Stimulated activated CD4-positive, alpha-beta T cell treated with anti-CD3 and anti-CD28 coated beads, Interleukin-1b, Interleukin-23, amount 100 ng/mL, for 4 hours (primary cell): ENCODE measurements around the gene NRDE2.
A peak's percentile ranks its signal among the peaks of the same experiment; 100 is the strongest.

Source experiments
- DNase-seq, 2 donors: peaks; one replicate each; pipeline ENCODE4 v3.0.0-alpha.2; 2020; ENCODE audit warnings: low read depth in 2 of 2

The NRDE2 gene

GRCh38 chr14:90296641-90297040 lies 35.1 kb downstream of the NRDE2 start:
- DNase-seq: no peak

DNA sequence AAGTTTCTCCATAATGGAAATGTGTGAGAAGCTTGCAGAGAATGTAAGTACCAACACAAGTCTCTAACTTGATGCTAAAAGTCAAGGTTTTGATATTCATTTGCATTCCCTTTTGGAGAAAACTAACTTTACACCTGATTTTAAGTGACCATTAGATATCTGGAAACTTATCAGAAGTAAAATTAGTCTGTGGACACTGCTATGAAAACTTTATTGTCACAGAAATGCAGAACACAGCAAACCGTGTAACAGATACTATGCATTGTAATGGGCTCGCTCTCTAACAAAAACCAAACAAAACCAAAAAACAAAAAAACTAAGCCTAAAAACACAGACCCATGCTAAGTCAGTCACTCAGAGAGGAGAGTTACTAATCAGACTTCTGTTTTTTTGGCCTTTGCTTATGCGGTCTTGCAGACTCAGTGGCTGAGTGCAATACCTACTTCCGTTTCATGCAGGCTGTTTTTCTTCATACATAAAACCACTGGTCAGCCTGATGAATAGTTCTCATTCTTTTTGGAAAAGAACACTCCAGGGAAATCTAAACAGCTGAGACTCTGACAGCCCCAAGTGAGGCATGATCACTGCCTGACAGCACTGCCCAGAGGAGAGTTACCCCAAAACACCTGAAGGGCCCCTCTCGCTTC lies 35.7 kb downstream of the NRDE2 start:
- DNase-seq: no peak

- no peak for DNase-seq
Observed at GRCh38 chr14:90294872-90295271, 36.9 kb downstream of the NRDE2 start.

- no peak for DNase-seq
Observed at GRCh38 chr14:90293766-90294730, 37.7 kb downstream of the NRDE2 start.

DNA sequence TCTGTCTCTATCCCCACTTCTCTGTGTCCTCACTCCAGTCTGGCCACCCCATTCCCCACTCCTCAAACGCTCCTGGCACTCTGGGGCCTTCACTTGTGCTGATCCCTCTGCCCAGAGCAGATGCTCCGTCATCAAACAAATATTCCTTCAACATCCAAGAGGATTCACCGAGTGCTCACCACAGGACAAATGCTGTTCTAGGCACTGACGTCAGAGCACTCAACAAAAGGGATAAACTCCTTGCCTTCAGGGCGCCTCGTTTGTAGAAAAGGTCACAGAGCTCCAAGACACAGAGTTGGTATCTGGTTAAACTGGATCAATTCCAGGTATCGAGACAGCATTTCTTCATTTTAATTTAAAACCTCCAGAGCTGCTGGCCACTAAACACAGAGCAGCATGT lies 40.0 kb downstream of the NRDE2 start:
- no peak for DNase-seq

DNA sequence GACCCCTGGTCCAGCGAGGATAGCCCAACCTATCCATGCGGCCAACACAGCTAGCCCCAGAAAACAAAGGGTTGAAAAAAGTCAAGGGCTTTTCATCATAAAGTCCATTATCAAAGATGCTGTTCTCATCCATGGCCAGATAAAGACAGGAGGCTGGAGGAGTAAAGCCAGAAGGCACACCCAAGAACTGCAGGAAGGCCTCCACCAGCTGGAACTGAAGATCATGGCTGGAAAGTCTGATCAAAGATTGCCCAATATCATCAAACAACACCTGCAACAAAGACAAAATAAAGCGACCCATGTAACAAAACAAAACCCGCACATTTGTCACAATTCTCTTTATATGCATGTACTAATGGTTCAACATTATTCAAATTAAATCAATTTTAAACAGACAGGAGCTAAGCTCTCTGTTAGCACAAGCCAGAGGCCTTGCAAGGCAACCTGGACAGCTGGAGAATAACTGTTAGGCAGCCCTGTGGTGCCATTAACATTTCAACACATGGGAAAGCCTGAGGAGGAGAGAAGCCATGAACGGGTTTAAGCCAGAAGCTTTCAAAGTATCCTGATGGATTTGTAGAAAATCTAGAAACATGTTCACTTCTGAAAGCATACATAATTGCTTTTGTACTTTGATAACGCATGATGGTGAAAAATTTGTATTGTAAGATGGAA lies 41.3 kb downstream of the NRDE2 start:
- DNase-seq: no peak

GRCh38 chr14:90288651-90289355 lies 42.9 kb downstream of the NRDE2 start:
- DNase-seq: no peak

- no peak for DNase-seq
Observed at GRCh38 chr14:90287791-90288190, 44.0 kb downstream of the NRDE2 start.

DNA sequence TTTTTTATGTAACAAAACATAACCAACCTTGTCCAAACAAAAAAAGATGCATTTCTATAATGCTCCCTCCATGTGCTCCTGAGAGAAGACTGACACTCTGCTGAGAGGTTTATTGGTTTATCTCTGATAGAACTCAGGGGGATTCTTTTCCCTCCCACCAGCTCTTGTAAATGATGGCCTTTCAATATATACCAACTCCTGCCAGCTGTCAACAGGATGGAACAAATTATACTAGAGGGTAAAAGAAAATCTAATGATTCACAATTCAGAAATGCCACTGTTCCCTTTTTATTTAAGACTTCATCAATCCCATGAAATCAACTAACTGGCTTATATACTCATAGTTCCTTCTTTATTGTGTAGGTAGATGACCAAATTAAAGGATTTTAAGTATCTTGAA lies 50.0 kb downstream of the NRDE2 start:
- DNase-seq: no peak

DNA sequence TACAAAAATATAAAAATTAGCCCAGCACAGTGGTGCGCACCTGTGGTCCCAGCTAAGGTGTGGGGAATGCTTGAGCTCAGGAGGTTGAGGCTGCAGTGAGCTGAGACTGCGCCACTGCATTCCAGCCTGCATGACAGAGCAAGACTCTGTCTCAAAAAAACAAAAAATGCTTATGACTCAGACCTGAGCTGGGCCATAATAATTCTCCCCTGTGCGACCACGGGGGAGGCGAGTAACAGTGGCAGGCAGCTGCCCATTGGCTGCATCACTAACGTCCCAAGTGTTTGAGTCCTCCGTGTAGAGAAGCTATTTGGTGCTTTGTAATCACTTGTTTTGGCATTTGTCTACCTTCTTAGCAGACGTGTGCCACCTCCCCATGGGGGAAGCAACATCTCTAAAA lies 50.5 kb downstream of the NRDE2 start:
- DNase-seq: no peak

GRCh38 chr14:90280096-90280495 lies 51.6 kb downstream of the NRDE2 start:
- DNase-seq: no peak

DNA sequence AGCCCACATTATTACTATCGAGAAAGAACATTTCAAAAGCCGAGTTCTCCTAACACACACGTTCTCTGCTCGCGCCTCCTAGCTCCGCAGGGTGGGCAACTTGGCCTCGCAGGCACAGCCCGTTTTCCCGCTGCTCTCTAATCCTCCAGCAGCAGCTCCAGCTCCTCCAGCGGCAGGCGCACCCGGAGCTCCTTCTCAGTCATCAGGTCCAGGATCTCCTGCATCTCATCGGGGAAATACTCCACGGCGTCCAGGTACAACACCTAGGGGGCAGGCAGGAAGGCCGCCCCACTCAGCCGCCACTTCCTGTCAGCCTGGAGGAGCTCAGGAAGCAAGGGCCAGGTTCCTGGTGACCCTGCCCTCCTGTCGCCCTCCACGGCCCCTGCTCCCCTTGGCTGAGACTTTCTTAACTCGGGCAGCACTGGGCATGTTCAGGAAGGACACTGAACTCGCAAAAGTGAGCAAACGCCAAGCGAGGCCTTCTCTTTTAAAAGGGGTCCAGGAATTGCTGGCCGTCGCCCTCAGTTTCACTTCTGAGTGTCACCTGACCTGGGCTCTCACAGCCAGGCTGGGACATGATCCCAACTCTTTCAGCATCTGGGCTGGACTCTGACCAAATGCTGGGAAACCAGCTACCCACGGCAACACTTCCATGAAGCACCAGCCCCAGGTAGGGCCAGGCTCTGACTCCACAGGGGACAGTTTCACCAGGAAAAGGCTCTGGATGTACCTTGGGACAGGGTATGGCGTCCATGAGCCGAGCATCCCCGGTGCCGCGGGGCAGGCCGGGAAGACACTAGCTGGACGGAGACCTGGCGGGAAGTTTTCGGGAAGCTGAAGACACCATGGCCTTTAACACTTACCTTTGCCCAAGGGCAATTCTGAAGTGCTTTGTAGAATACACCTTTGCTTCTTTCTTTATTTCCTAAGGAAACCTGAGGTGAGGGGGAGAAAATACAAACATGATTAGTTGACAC lies 53.3 kb downstream of the NRDE2 start:
- DNase-seq: no peak

DNA sequence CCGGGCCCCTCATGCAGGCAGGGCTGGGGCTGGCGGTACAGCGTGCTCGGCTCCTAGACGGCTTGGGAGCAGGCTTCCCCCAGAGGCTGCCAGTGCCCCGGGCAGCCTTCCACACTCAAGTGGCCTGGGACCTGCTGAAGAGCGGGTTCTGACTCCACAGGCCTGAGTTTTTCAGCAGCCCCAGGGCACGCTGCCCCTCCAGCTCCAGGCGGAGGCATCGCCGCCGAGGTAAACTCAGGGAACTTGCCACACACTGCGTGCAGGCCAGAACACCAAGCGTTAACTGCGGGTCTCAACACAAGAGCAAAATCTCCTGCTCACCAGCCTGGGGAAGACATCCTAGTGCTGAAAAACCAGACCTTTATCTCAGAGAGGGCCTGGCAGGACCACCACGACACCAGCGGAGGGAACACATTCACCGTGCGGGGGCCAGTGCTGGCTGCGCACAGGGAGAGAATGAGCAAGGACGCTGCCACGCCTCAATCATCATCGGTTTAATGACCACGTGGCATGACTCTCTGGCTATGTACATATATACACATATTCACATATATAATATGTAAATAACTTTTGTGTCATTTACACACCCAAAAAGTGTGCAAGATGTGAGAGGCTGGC lies 54.1 kb downstream of the NRDE2 start:
- no peak for DNase-seq

DNA sequence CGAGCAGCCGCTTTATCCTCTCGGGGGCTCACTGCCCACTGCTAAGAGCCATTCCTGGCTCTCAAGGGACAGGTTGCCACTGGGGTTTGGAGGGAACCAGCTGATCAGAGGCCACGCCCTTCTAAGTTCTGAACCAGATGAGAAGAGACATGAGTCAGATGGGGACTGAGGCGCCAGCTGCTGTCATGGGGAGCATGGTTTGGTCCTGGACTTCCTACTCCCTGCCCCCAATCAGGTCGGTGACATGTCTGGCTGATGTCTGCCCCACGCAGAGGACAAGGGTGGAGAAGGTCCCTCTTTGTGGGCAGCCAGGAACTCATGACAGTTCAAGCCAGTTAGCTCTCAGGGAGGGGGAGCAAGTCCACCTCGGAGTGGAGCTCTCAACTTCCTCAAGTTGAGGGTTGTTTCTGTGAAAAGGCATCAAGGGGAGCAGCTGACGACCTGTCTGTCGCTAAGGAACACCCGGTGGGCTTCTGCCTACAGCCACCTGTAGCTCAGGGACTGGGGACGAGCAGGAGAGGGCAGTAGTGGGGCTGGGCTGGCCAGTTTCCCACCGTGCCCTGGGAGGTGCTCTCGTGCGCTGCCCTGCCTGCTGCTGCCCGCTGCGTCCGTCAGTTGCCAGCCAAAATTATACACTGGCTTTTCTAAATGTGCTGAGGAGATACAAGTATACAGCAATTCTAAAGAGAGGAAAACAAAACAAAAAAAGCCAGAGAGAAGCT lies 54.9 kb downstream of the NRDE2 start:
- no peak for DNase-seq

- DNase-seq: no peak
Observed at GRCh38 chr14:90275820-90276219, 55.9 kb downstream of the NRDE2 start.

- no peak for DNase-seq
Observed at GRCh38 chr14:90275458-90275814, 56.3 kb downstream of the NRDE2 start.

DNA sequence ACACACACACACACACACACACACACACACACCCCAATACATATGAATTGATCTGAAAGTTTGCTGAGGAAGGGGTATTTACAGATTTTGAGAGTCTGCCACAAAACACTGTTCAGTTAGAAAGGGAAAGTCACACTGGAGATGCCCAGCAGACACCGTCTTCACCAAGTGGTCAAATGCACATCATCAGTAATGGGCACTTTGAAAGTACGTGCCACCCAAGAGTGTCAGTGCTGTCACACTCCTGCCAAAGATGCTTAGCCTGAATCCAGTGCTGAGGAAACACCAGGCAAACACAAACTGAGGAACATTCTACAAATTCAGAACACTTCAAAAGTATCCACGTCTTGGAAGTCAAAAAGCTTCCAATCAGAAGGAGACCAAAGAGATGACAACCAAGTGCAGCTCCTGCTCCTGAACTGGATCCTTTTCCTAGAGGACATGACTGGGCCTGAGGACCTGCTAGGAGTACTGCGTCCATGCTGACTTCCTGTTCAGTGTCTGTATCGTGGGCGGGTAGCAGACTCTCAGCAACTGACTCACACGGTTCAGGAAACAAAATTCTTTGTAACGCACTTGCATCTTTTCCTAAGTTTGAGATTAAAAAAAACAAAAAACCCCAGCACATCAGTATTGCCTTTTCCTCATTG lies 56.8 kb downstream of the NRDE2 start:
- DNase-seq: peak in 1 of 2 donors; percentile 27

DNA sequence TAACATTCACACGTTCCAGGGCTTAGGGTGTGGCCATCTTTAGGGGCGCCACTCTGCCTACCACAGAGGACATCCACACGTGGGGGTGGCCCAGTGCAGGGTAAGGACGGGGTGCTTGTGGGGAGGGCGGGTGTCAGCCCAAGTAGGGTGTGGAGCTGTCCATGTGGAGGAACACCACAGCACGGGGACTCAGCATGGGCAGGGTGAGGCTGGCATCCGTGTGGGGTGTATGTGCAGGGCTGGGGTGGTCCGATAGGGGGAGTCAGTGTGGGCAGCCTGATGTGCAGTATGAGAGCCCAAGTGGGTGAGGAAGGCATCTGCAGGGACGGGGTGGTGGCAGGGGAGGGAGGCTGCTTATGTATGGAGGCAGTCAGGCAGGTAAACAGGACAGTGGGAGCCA lies 57.7 kb downstream of the NRDE2 start:
- DNase-seq: no peak

DNA sequence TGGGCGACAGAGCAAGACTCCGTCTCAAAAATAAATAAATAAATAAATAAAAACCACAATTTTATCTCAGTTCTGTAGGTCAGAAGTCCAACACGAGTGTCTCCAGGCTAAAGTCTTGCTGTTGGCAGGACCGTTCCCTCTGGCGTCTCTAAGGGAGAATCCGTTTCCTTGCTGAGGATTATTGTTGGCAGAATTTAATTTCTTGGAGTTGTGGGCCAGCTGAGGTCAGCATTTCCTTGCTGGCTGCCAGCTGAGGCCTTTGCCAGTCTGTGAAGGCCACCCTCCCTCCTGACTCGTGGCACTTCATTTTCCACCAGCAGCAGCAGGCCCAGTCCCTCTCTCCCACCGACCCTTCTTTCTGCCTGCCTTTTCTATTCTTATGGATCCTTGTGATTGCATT lies 58.2 kb downstream of the NRDE2 start:
- DNase-seq: no peak
